K562 (cell line): ENCODE results near the gene DVL3. TPM values are rescaled to one million over a fixed set of nuclear protein-coding genes. Genes with fewer than 3 reads are reported as not detected.
A peak's percentile ranks its signal among the peaks of the same experiment; 100 is the strongest.

Experiments
- ARID4B ChIP-seq: sonication (generic); formaldehyde crosslinking; IDR thresholded peaks from 2 replicates; pipeline ENCODE4 v1.8.0; 2022; ENCODE audit warnings: mild to moderate bottlenecking, missing genetic modification reagents
- E2F1 ChIP-seq: sonication (generic); formaldehyde crosslinking; IDR thresholded peaks from 2 replicates; pipeline ENCODE4 v1.8.1; 2023; ENCODE audit warnings: mild to moderate bottlenecking, missing genetic modification reagents, moderate library complexity
- E2F6 ChIP-seq, 2 experiments: IDR thresholded peaks; 2 replicates each; pipeline ENCODE4 v1.6.1; 2011; ENCODE audit warnings: borderline replicate concordance in 1 of 2, control low read depth in 1 of 2, low read depth in 1 of 2, low read length in 1 of 2, mild to moderate bottlenecking in 1 of 2, mixed read lengths in 1 of 2, moderate library complexity in 1 of 2; ENCODE audit not compliant: insufficient read depth in 1 of 2, insufficient read length in 1 of 2, poor library complexity in 1 of 2, severe bottlenecking in 1 of 2; ENCODE audit errors: extremely low read depth in 1 of 2
- FOXK2 ChIP-seq, 2 experiments: fragments of 450-650 bp; IDR thresholded peaks in 1 of 2; conservative IDR thresholded peaks in 1 of 2; 2 replicates each; pipeline ENCODE4 v1.6.1; 2016; ENCODE audit warnings: low read depth in 2 of 2, mild to moderate bottlenecking in 1 of 2
- POLR2A ChIP-seq: fragments of 450-650 bp; conservative IDR thresholded peaks from 2 replicates; pipeline ENCODE4 v1.6.1; 2016
- PRDM10 ChIP-seq: fragments of 450-650 bp; IDR thresholded peaks from 2 replicates; pipeline ENCODE4 v1.6.1; 2018; ENCODE audit not compliant: partially characterized antibody
- TAF9B ChIP-seq: fragments of 450-650 bp; IDR thresholded peaks from 2 replicates; pipeline ENCODE4 v1.6.1; 2018; ENCODE audit warnings: mild to moderate bottlenecking; ENCODE audit not compliant: partially characterized antibody
- TBL1XR1 ChIP-seq, 2 experiments: IDR thresholded peaks; 2 replicates each; pipeline ENCODE4 v1.6.1; 2012; ENCODE audit warnings: improper control_type of control experiment in 2 of 2, low read length in 2 of 2, mild to moderate bottlenecking in 1 of 2
- TEAD1 ChIP-seq, 2 experiments: fragments of 450-650 bp in 1 of 2; sonication (generic) in 1 of 2; formaldehyde crosslinking; IDR thresholded peaks; 2 replicates each; pipeline versions ENCODE4 v1.4.0 to v1.8.0; 2020 to 2022; ENCODE audit warnings: mild to moderate bottlenecking in 2 of 2, missing genetic modification reagents in 1 of 2
- UBTF ChIP-seq, 2 experiments: IDR thresholded peaks; 2 replicates each; pipeline ENCODE4 v1.6.1; 2012; ENCODE audit warnings: improper control_type of control experiment in 2 of 2, low read depth in 2 of 2, low read length in 2 of 2, borderline replicate concordance in 1 of 2
- ZNF696 ChIP-seq: fragments of 250-450 bp; sonication (Bioruptor Pico); conservative IDR thresholded peaks from 2 replicates; pipeline ENCODE4 v1.4.0; 2020; ENCODE audit warnings: mild to moderate bottlenecking, moderate library complexity
- polyA plus RNA-seq, 8 experiments: library from polyadenylated mRNA; depleted of rRNA in 4 of 8; stranded (reverse) in 5 of 8; unstranded in 3 of 8; fragments of >200 nt; fragmentation: Nextera tagmentation in 2 of 8; fragmentation: Illumina TruSeq in 1 of 8; extraction: Ambion mirVana in 2 of 8; extraction: Trizol in 1 of 8; gene quantifications; 2 replicates each; pipeline versions ENCODE4 v1.2.1 to v1.2.3, GENCODE V29; 2011 to 2014; ENCODE audit warnings: inconsistent platforms in 1 of 8, missing spikeins in 1 of 8
- total RNA-seq, 7 experiments: library from RNA; depleted of rRNA in 6 of 7; stranded (reverse); fragments of >200 nt in 6 of 7; fragmentation: Illumina TruSeq in 2 of 7; extraction: Trizol in 2 of 7; gene quantifications; 2 replicates each; pipeline versions ENCODE4 v1.2.1 to v1.2.3, GENCODE V29; 2011 to 2021; ENCODE audit warnings: low replicate concordance in 1 of 7

Gene DVL3
- total and polyA plus RNA-seq, 9 of the 15 experiments (the other 6 are each of a cell fraction or from before 2014, with no cell fraction given): 3.1 to 57.9 (median 20.1) TPM

GRCh38 chr3:184133840-184134745 lies 21.1 kb upstream of the DVL3 start (continued):
- peak; percentile 75; the same call in 1 of the 2 replicates for TF ChIP-seq ARID4B (CRISPR knock-in tag)
- no peak for TF ChIP-seq ZNF696
- TF ChIP-seq E2F6 (IDR thresholded peaks at IDR 0.05; ENCODE audit: borderline replicate concordance in 1 of 2, extremely low read depth in 1 of 2, insufficient read depth in 1 of 2, insufficient read length in 1 of 2, low read depth in 1 of 2, low read length in 1 of 2, poor library complexity in 1 of 2, severe bottlenecking in 1 of 2): peak; percentile 96 to 97
- TF ChIP-seq TEAD1 (CRISPR knock-in tag; IDR thresholded peaks at IDR 0.05): peak in 1 of 2 experiments; percentile 75; a peak in 1 of 4 replicates
- TF ChIP-seq POLR2A: peak; percentile 69
- peak; percentile 34 for TF ChIP-seq TAF9B
- 0 out of 4 replicates have a peak, but pooled peaks of 1 of the 2 experiments have one; percentile 21 for TF ChIP-seq FOXK2 (conservative IDR thresholded peaks at IDR 0.05 in 1 of 2, IDR thresholded peaks at IDR 0.05 in 1 of 2; ENCODE audit: low read depth in 2 of 2)
- no peak for TF ChIP-seq TBL1XR1 (IDR thresholded peaks at IDR 0.05; ENCODE audit: low read length in 2 of 2)
- TF ChIP-seq E2F1 (CRISPR knock-in tag): peak; percentile 24; the same call in 1 of the 2 replicates
- peak; percentile 92 for TF ChIP-seq PRDM10
- peak in 1 of 2 experiments; percentile 65; a peak in 1 of 4 replicates for TF ChIP-seq UBTF (IDR thresholded peaks at IDR 0.05; ENCODE audit: borderline replicate concordance in 1 of 2, low read depth in 2 of 2, low read length in 2 of 2)
